ENCODE results near the gene NOP16.

Gene NOP16

GRCh38 chr5:176384366-176384930 lies 4.0 kb downstream of the NOP16 start:
- Histone ChIP-seq H3K27ac (ENCODE audit: low read length) (no peak overlapping the region), H3K36me3 (ENCODE audit: control insufficient read depth in 1 of 2, insufficient read depth in 2 of 2, low read length in 2 of 2) (peaks cover 34 to 36% of the 10 kb centered on the region in 2 donors), H3K9me3 (ENCODE audit: control insufficient read depth in 1 of 2, low read length in 2 of 2) (no peaks in the 10 kb centered on the region), H3K4me3 (ENCODE audit: low read depth in 1 of 2, low read length in 2 of 2) (no peak overlapping the region), H3K27me3 (ENCODE audit: low read depth, low read length) (no peaks in the 10 kb centered on the region), H3K4me1 (ENCODE audit: control insufficient read depth in 1 of 2, insufficient read depth in 2 of 2, low read length in 2 of 2) (peaks cover 0 to 26% of the 10 kb centered on the region in 2 donors)

GRCh38 chr5:176383961-176384360 lies 4.4 kb downstream of the NOP16 start:
- H3K36me3 ChIP-seq (ENCODE audit: control insufficient read depth in 1 of 2, insufficient read depth in 2 of 2, low read length in 2 of 2), result peaks cover 34 to 36% of the 10 kb centered on the region in 2 donors
- H3K4me3 ChIP-seq (ENCODE audit: low read depth in 1 of 2, low read length in 2 of 2), result no peak overlapping the region
- H3K9me3 ChIP-seq (ENCODE audit: control insufficient read depth in 1 of 2, low read length in 2 of 2), result no peaks in the 10 kb centered on the region
- H3K27me3 ChIP-seq (ENCODE audit: low read depth, low read length), result no peaks in the 10 kb centered on the region
- no peak overlapping the region for H3K27ac ChIP-seq (ENCODE audit: low read length)
- peaks cover 0 to 25% of the 10 kb centered on the region in 2 donors for H3K4me1 ChIP-seq (ENCODE audit: control insufficient read depth in 1 of 2, insufficient read depth in 2 of 2, low read length in 2 of 2)

DNA sequence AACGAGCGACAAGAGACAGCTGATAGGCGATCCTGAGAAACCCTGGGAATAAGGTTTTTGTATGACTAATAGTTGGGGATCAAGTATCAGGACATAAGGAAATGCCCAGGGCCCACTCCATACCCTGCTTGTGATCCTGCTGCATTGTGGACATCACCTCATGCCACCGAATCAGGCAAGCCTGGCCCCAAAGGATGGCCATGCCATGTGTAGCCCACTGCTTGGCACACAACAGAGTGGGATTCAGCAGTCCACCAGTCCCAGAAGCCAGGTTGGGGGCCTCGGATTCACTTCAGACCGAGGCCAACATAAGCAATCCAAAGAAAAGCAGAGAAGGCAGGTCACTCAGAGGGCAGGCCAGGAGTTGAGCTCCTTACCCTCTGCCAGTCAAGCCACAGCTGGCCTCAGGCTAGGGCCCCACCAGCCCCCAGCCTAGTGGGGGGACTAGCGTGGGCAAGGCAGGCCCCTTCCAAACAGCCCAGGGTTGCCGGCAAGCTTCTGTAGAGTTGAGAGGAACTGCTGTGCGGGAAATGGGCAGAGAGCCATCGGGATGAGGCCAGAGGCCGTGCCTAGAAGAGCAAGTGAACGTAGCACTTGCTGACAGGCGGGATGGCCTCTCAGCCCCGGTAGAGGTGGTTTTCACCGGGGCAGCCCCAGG lies 5.0 kb downstream of the NOP16 start:
- no peaks in the 10 kb centered on the region for H3K27me3 ChIP-seq (ENCODE audit: low read depth, low read length)
- H3K4me1 ChIP-seq (ENCODE audit: control insufficient read depth in 1 of 2, insufficient read depth in 2 of 2, low read length in 2 of 2), result peaks cover 0 to 25% of the 10 kb centered on the region in 2 donors
- H3K4me3 ChIP-seq (ENCODE audit: low read depth in 1 of 2, low read length in 2 of 2), result no peak overlapping the region
- no peaks in the 10 kb centered on the region for H3K9me3 ChIP-seq (ENCODE audit: control insufficient read depth in 1 of 2, low read length in 2 of 2)
- H3K27ac ChIP-seq (ENCODE audit: low read length), result no peak overlapping the region
- peaks cover 34 to 36% of the 10 kb centered on the region in 2 donors for H3K36me3 ChIP-seq (ENCODE audit: control insufficient read depth in 1 of 2, insufficient read depth in 2 of 2, low read length in 2 of 2)

DNA sequence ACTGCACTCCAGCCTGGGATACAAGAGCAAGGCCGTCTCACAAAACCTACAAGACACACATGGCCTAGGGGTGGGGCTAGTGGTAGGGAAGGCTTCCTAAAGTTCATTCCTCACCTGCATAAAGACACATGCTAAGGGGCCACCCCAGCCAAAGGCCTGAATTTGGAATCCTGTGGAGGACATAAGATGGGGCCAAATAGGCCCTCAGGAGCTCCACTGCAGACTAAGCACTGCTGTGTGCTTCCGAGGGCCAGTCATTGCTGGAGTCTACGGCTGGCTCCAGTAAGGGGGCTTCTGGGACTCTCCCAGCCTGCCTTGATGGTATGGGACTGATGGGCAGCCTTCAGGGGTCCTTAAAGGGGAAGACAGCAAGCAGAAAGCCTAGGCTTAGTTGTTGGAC lies 5.7 kb downstream of the NOP16 start:
- Histone ChIP-seq H3K4me3 (ENCODE audit: low read depth in 1 of 2, low read length in 2 of 2) (no peak overlapping the region), H3K4me1 (ENCODE audit: control insufficient read depth in 1 of 2, insufficient read depth in 2 of 2, low read length in 2 of 2) (peaks cover 0 to 19% of the 10 kb centered on the region in 2 donors), H3K9me3 (ENCODE audit: control insufficient read depth in 1 of 2, low read length in 2 of 2) (no peaks in the 10 kb centered on the region), H3K27ac (ENCODE audit: low read length) (no peak overlapping the region), H3K36me3 (ENCODE audit: control insufficient read depth in 1 of 2, insufficient read depth in 2 of 2, low read length in 2 of 2) (peaks cover 34 to 36% of the 10 kb centered on the region in 2 donors), H3K27me3 (ENCODE audit: low read depth, low read length) (no peaks in the 10 kb centered on the region)

- H3K36me3 ChIP-seq (ENCODE audit: control insufficient read depth in 1 of 2, insufficient read depth in 2 of 2, low read length in 2 of 2), result peaks cover 34 to 36% of the 10 kb centered on the region in 2 donors
- no peak overlapping the region for H3K27ac ChIP-seq (ENCODE audit: low read length)
- H3K9me3 ChIP-seq (ENCODE audit: control insufficient read depth in 1 of 2, low read length in 2 of 2), result no peaks in the 10 kb centered on the region
- no peak overlapping the region for H3K4me3 ChIP-seq (ENCODE audit: low read depth in 1 of 2, low read length in 2 of 2)
- H3K27me3 ChIP-seq (ENCODE audit: low read depth, low read length), result no peaks in the 10 kb centered on the region
- H3K4me1 ChIP-seq (ENCODE audit: control insufficient read depth in 1 of 2, insufficient read depth in 2 of 2, low read length in 2 of 2), result peaks cover 0 to 12% of the 10 kb centered on the region in 2 donors
Observed at GRCh38 chr5:176381979-176382378, 6.4 kb downstream of the NOP16 start.

DNA sequence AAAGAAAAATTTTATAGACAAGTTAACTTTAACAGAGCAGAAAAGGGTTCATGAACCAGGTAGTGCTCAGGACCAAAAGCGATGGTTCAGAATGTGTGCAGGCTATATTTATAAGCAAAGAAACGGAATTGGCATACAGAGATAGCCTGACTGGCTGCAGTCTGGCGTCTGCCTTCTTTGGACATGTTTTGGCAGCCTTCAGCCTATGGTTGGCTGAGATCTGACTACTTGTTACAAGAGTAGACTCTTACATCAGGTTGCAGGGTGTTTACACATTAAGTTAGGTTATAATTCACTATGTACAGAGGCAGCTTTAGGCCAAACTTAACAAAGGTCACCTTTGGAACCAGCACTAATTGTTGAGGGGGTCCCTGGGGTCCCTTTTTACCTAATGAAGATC lies 7.0 kb downstream of the NOP16 start:
- Histone ChIP-seq H3K27me3 (ENCODE audit: low read depth, low read length) (no peaks in the 10 kb centered on the region), H3K27ac (ENCODE audit: low read length) (no peak overlapping the region), H3K9me3 (ENCODE audit: control insufficient read depth in 1 of 2, low read length in 2 of 2) (no peaks in the 10 kb centered on the region), H3K4me3 (ENCODE audit: low read depth in 1 of 2, low read length in 2 of 2) (no peak overlapping the region), H3K36me3 (ENCODE audit: control insufficient read depth in 1 of 2, insufficient read depth in 2 of 2, low read length in 2 of 2) (peaks cover 34 to 36% of the 10 kb centered on the region in 2 donors), H3K4me1 (ENCODE audit: control insufficient read depth in 1 of 2, insufficient read depth in 2 of 2, low read length in 2 of 2) (peaks cover 0 to 12% of the 10 kb centered on the region in 2 donors)

DNA sequence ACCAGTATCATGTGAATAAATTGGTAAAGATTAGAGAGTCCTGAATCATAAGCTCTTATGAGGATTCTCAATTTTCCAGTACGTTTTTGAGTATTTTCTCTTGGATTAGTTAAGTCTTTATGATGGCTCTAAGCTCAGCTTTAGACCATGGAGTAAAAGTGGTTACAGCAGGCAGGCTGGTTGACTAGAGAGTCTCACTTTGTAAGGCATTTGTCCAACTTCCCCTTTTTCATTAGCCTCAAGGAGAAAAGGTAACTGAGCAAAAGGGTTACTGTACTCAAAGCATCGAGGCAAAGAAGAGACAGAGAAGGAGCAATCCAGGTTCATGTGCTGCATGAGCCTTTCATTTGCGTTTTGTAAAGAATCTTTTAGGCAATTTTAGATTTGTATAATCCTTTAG lies 8.5 kb downstream of the NOP16 start:
- Histone ChIP-seq H3K4me3 (ENCODE audit: low read depth in 1 of 2, low read length in 2 of 2) (no peak overlapping the region), H3K4me1 (ENCODE audit: control insufficient read depth in 1 of 2, insufficient read depth in 2 of 2, low read length in 2 of 2) (peaks cover 0 to 12% of the 10 kb centered on the region in 2 donors), H3K36me3 (ENCODE audit: control insufficient read depth in 1 of 2, insufficient read depth in 2 of 2, low read length in 2 of 2) (peaks cover 23 to 27% of the 10 kb centered on the region in 2 donors), H3K9me3 (ENCODE audit: control insufficient read depth in 1 of 2, low read length in 2 of 2) (no peaks in the 10 kb centered on the region), H3K27ac (ENCODE audit: low read length) (no peak overlapping the region), H3K27me3 (ENCODE audit: low read depth, low read length) (no peaks in the 10 kb centered on the region)

DNA sequence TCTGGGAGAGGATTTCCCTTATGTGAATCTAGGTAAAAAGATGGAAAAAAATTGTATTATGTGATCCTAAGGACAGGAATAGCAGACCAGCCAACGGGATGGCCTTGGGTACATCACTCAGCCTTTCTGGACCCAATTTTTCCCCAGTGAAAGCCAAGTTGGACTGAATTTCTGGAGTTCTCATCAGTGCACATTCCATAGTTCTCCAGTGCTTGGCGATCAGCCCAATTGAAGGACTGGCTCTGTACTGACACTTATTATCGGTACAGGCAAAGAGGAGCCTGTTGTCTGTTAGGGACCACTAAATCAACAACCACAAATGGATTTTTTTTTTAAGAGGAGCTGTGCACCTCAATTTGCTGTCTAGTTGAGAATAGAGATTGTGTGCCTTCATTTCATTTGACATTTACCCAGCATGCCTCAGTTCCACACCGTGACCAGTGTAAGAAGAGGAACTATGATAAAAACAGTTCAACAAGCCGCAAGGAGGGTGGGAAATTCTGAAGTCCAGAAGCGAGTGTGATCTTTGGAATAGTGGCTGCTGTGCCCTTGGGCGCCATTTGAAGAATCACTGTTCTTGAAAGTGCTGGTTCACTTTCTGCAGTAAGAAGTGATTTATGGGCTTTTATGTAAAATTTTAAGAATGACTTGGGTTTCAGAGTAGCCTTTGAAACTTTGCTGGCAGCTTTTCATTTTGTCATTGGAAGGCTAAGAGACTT lies 15.1 kb downstream of the NOP16 start:
- Histone ChIP-seq H3K4me1 (ENCODE audit: control insufficient read depth in 1 of 2, insufficient read depth in 2 of 2, low read length in 2 of 2) (peaks cover 0 to 12% of the 10 kb centered on the region in 2 donors), H3K27me3 (ENCODE audit: low read depth, low read length) (no peaks in the 10 kb centered on the region), H3K4me3 (ENCODE audit: low read depth in 1 of 2, low read length in 2 of 2) (no peak overlapping the region), H3K27ac (ENCODE audit: low read length) (no peak overlapping the region), H3K36me3 (ENCODE audit: control insufficient read depth in 1 of 2, insufficient read depth in 2 of 2, low read length in 2 of 2) (peaks cover 0 to 26% of the 10 kb centered on the region in 2 donors), H3K9me3 (ENCODE audit: control insufficient read depth in 1 of 2, low read length in 2 of 2) (no peaks in the 10 kb centered on the region)

GRCh38 chr5:176371621-176372539 lies 16.5 kb downstream of the NOP16 start:
- no peak overlapping the region for H3K27ac ChIP-seq (ENCODE audit: low read length)
- peaks cover 0 to 12% of the 10 kb centered on the region in 2 donors for H3K4me1 ChIP-seq (ENCODE audit: control insufficient read depth in 1 of 2, insufficient read depth in 2 of 2, low read length in 2 of 2)
- H3K4me3 ChIP-seq (ENCODE audit: low read depth in 1 of 2, low read length in 2 of 2), result no peak overlapping the region
- no peaks in the 10 kb centered on the region for H3K27me3 ChIP-seq (ENCODE audit: low read depth, low read length)
- H3K36me3 ChIP-seq (ENCODE audit: control insufficient read depth in 1 of 2, insufficient read depth in 2 of 2, low read length in 2 of 2), result peaks cover 0 to 34% of the 10 kb centered on the region in 2 donors
- no peaks in the 10 kb centered on the region for H3K9me3 ChIP-seq (ENCODE audit: control insufficient read depth in 1 of 2, low read length in 2 of 2)

DNA sequence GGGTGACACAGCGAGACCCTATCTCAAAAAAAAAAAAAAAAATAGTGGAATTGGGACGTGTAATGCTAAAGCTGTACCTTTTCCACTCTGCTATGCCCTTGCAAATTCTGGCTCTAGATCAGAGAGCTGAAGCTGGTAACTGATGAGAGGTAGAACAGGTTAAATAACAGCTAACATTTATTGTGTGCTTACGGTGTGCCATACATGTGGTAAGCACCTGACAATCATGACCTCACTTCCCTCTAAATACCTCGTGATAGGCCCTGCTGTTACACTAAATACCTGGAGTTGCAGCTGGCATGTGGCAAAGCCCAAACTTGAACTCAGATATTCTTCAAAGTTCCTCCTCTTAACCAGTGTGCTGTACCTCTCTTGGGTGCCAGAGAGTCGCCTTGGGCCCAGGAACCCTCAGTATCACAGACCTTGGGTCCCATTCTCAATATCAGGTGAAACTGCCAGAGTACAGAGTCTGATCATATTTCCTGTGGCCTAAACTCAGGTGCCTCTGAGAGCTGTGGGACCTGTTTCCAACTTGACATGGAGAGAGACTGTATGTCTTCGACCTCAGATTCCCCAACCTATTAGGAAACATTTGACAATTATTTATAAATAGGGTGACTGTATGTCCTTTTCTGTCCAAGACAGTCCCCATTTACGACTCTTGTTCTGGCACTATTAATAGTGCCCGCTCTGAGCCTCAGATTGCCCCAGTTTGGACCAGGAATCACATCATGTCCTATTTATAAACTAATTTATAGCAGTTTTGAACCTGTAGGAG lies 18.3 kb downstream of the NOP16 start:
- H3K4me1 ChIP-seq (ENCODE audit: control insufficient read depth in 1 of 2, insufficient read depth in 2 of 2, low read length in 2 of 2), result peaks cover 0 to 19% of the 10 kb centered on the region in 2 donors

More for the DNA sequence above, 18.3 kb downstream of the NOP16 start:
- Histone ChIP-seq H3K27ac (ENCODE audit: low read length) (no peak overlapping the region), H3K9me3 (ENCODE audit: control insufficient read depth in 1 of 2, low read length in 2 of 2) (no peaks in the 10 kb centered on the region), H3K36me3 (ENCODE audit: control insufficient read depth in 1 of 2, insufficient read depth in 2 of 2, low read length in 2 of 2) (peaks cover 0 to 34% of the 10 kb centered on the region in 2 donors), H3K4me3 (ENCODE audit: low read depth in 1 of 2, low read length in 2 of 2) (no peak overlapping the region), H3K27me3 (ENCODE audit: low read depth, low read length) (no peaks in the 10 kb centered on the region)

Data from muscle layer of duodenum (tissue), 2 donors.